K562 (cell line): ENCODE measurements around the gene ABHD16A. TPM values are rescaled to one million over a fixed set of nuclear protein-coding genes. Genes with fewer than 3 reads are reported as not detected.

Experiments used
- C11orf30 ChIP-seq: fragments of 450-650 bp; IDR thresholded peaks from 2 replicates; pipeline ENCODE4 v1.6.1; 2016; ENCODE audit warnings: low read depth, mild to moderate bottlenecking
- CCNT2 ChIP-seq: IDR thresholded peaks from 2 replicates; pipeline ENCODE4 v1.6.1; 2011; ENCODE audit warnings: borderline replicate concordance, low read depth, mild to moderate bottlenecking, moderate library complexity, mixed read lengths, low read length; ENCODE audit not compliant: insufficient read length; ENCODE audit errors: extremely low read depth
- CREM ChIP-seq: IDR thresholded peaks from 2 replicates; pipeline ENCODE4 v1.6.1; 2014; ENCODE audit warnings: antibody characterized with exemption, low read depth
- ETS2 ChIP-seq: IDR thresholded peaks from 2 replicates; pipeline ENCODE4 v1.6.1; 2016; ENCODE audit warnings: borderline replicate concordance, missing genetic modification characterization, mild to moderate bottlenecking, moderate library complexity, missing compliant biosample characterization; ENCODE audit not compliant: poor library complexity, severe bottlenecking
- FOXP1 ChIP-seq: sonication (generic); formaldehyde crosslinking; IDR thresholded peaks from 2 replicates; pipeline ENCODE4 v1.8.0; 2022; ENCODE audit warnings: mild to moderate bottlenecking, missing genetic modification reagents
- GATAD2A ChIP-seq: fragments of 450-650 bp; IDR thresholded peaks from 2 replicates; pipeline ENCODE4 v1.6.1; 2017
- GATAD2B ChIP-seq: fragments of 450-650 bp; IDR thresholded peaks from 2 replicates; pipeline ENCODE4 v1.6.1; 2017; ENCODE audit warnings: mild to moderate bottlenecking, borderline replicate concordance
- GTF2B ChIP-seq: IDR thresholded peaks from 2 replicates; pipeline ENCODE4 v1.6.1; 2011; ENCODE audit not compliant: insufficient read length; ENCODE audit errors: extremely low read depth
- KAT8 ChIP-seq: fragments of 450-650 bp; IDR thresholded peaks from 2 replicates; pipeline ENCODE4 v1.6.1; 2016; ENCODE audit warnings: low read depth, mild to moderate bottlenecking
- KDM5B ChIP-seq: fragments of 200-600 bp; sonication (generic); IDR thresholded peaks from 2 replicates; pipeline ENCODE4 v1.6.1; 2012; ENCODE audit warnings: low read depth, mild to moderate bottlenecking, moderate library complexity, low read length, control low read depth, inconsistent platforms; ENCODE audit not compliant: insufficient replicate concordance
- NCOA6 ChIP-seq: fragments of 450-650 bp; IDR thresholded peaks from 2 replicates; pipeline ENCODE4 v1.6.1; 2017; ENCODE audit warnings: mild to moderate bottlenecking
- NRF1 ChIP-seq, 2 experiments: fragments of 450-650 bp; IDR thresholded peaks in 1 of 2; conservative IDR thresholded peaks in 1 of 2; 2 replicates each; pipeline ENCODE4 v1.6.1; 2014; ENCODE audit warnings: mild to moderate bottlenecking in 2 of 2
- PHB2 ChIP-seq: fragments of 450-650 bp; IDR thresholded peaks from 2 replicates; pipeline ENCODE4 v1.6.1; 2017; ENCODE audit warnings: low read depth
- RBBP5 ChIP-seq: fragments of 200-600 bp; sonication (generic); IDR thresholded peaks from 2 replicates; pipeline ENCODE4 v1.6.1; 2012; ENCODE audit warnings: borderline replicate concordance, mild to moderate bottlenecking, low read length, control low read depth, inconsistent platforms; ENCODE audit not compliant: insufficient read depth, poor library complexity, severe bottlenecking
- SIN3A ChIP-seq, 2 experiments: fragments of 150-350 bp in 1 of 2; IDR thresholded peaks; 2 replicates each; pipeline ENCODE4 v1.6.1; 2011 to 2016; ENCODE audit warnings: borderline replicate concordance in 2 of 2, low read depth in 2 of 2, low read length in 2 of 2, mild to moderate bottlenecking in 2 of 2, moderate library complexity in 2 of 2; ENCODE audit not compliant: control insufficient read depth in 1 of 2
- SIN3B ChIP-seq: fragments of 450-650 bp; IDR thresholded peaks from 2 replicates; pipeline ENCODE4 v1.6.1; 2017; ENCODE audit warnings: low read depth, mild to moderate bottlenecking, moderate library complexity
- STAT5A ChIP-seq: IDR thresholded peaks from 2 replicates; pipeline ENCODE4 v1.6.1; 2012; ENCODE audit warnings: low read length, inconsistent platforms, borderline replicate concordance
- TAF9B ChIP-seq: fragments of 450-650 bp; IDR thresholded peaks from 2 replicates; pipeline ENCODE4 v1.6.1; 2018; ENCODE audit warnings: mild to moderate bottlenecking; ENCODE audit not compliant: partially characterized antibody
- WHSC1 ChIP-seq: IDR thresholded peaks from one replicate; pipeline ENCODE4 v1.6.1; 2012; ENCODE audit warnings: low read length, control low read depth, inconsistent platforms
- ZFP30 ChIP-seq: fragments of 250-450 bp; sonication (Bioruptor Pico); IDR thresholded peaks from 2 replicates; pipeline ENCODE4 v1.8.0; 2022; ENCODE audit warnings: moderate library complexity, mild to moderate bottlenecking, inconsistent platforms, borderline replicate concordance
- ZNF121 ChIP-seq: sonication (generic); formaldehyde crosslinking; conservative IDR thresholded peaks from 2 replicates; pipeline ENCODE4 v1.8.0; 2022; ENCODE audit warnings: missing genetic modification reagents
- ZNF232 ChIP-seq: sonication (generic); formaldehyde crosslinking; IDR thresholded peaks from 2 replicates; pipeline ENCODE4 v1.8.0; 2022; ENCODE audit warnings: mild to moderate bottlenecking, missing genetic modification reagents
- ZNF384 ChIP-seq: IDR thresholded peaks from 2 replicates; pipeline ENCODE4 v1.6.1; 2012; ENCODE audit warnings: low read depth, low read length, improper control_type of control experiment
- ZNF695 ChIP-seq: fragments of 450-650 bp; formaldehyde crosslinking; IDR thresholded peaks from 2 replicates; pipeline ENCODE4 v1.4.0; 2020; ENCODE audit warnings: mild to moderate bottlenecking, moderate library complexity
- polyA plus RNA-seq, 8 experiments: library from polyadenylated mRNA; depleted of rRNA in 4 of 8; stranded (reverse) in 5 of 8; unstranded in 3 of 8; fragments of >200 nt; fragmentation: Nextera tagmentation in 2 of 8; fragmentation: Illumina TruSeq in 1 of 8; extraction: Ambion mirVana in 2 of 8; extraction: Trizol in 1 of 8; gene quantifications; 2 replicates each; pipeline versions ENCODE4 v1.2.1 to v1.2.3, GENCODE V29; 2011 to 2014; ENCODE audit warnings: inconsistent platforms in 1 of 8, missing spikeins in 1 of 8
- total RNA-seq, 7 experiments: library from RNA; depleted of rRNA in 6 of 7; stranded (reverse); fragments of >200 nt in 6 of 7; fragmentation: Illumina TruSeq in 2 of 7; extraction: Trizol in 2 of 7; gene quantifications; 2 replicates each; pipeline versions ENCODE4 v1.2.1 to v1.2.3, GENCODE V29; 2011 to 2021; ENCODE audit warnings: low replicate concordance in 1 of 7
- TF ChIP-seq, protein P1 (sequence below): sonication (generic); formaldehyde crosslinking; IDR thresholded peaks from 2 replicates; pipeline ENCODE4 v1.8.0; 2022; ENCODE audit warnings: mild to moderate bottlenecking, missing genetic modification reagents
- TF ChIP-seq, protein P2 (sequence below): fragments of 250-450 bp; sonication (Bioruptor Pico); IDR thresholded peaks from 2 replicates; pipeline ENCODE4 v1.5.0; 2021

The ABHD16A gene
- total and polyA plus RNA-seq, 9 of the 15 experiments (the other 6 are each of a cell fraction or from before 2014, with no cell fraction given), result 25.8 to 120 (median 81.6) TPM

DNA sequence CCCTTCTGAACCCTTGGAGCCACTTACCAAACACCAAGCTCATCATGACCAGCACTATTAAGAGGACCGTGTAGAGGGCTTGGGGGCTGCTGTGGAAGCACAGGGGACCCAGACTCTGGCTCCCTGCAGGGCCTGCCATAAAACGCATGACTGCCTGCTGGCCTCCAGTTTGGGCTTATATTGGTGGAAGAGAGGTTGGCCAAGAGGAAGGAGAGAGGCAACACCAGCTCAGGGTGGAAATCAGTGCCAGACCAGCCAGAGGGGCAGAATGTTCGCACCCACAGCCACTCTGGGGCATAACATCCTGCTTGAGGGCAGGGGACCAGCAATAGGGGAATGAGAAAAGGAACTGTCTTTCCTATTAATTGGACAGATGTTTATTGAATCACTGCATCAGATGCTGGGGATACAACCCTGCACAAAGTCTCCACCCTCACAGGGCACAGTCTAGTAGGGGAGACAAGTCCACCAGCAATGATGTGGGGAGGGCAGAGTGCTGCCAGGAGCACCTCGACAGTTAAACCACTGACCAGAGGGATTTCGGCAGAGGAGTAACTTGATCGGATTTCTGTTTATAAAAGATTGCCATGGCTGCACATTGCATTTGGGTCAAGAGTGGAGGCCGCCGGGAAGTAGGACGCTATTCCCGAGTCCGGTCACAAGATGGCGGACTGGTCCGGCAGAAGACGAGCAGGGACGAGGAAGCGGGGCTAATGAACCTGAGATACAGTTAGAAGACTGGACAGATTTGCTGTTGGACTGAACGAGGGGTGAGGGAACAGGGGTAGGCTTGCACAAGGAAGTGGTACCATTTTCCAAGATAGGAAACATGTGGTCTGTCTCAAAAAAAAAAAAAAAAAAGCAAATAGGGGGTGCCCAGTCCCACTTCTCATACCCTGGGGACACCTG is 22.6 kb downstream of the ABHD16A start, which contains the start of gene LY6G5C (continued):
- no peak for TF ChIP-seq ZNF121 (CRISPR knock-in tag)
- no peak for TF ChIP-seq ZNF695 (CRISPR knock-in tag)
- TF ChIP-seq TAF9B, result no peak
- no peak for TF ChIP-seq ETS2
- no peak for TF ChIP-seq STAT5A
- no peak for TF ChIP-seq C11orf30
- no peak for TF ChIP-seq GATAD2A
- TF ChIP-seq GTF2B, result no peak
- TF ChIP-seq, protein P1, sequence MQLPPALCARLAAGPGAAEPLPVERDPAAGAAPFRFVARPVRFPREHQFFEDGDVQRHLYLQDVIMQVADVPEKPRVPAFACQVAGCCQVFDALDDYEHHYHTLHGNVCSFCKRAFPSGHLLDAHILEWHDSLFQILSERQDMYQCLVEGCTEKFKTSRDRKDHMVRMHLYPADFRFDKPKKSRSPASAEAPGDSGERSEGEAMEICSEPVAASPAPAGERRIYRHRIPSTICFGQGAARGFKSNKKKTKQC (CRISPR knock-in tag), result no peak; the same call in 1 of the 2 replicates
- TF ChIP-seq PHB2, result no peak
- no peak for TF ChIP-seq KDM5B
- TF ChIP-seq ZFP30 (CRISPR knock-in tag), result no peak
- TF ChIP-seq SIN3A (IDR thresholded peaks at IDR 0.05; ENCODE audit: borderline replicate concordance in 2 of 2, control insufficient read depth in 1 of 2, low read depth in 2 of 2, low read length in 2 of 2), result no peak
- no peak for TF ChIP-seq FOXP1
- TF ChIP-seq, protein P2, sequence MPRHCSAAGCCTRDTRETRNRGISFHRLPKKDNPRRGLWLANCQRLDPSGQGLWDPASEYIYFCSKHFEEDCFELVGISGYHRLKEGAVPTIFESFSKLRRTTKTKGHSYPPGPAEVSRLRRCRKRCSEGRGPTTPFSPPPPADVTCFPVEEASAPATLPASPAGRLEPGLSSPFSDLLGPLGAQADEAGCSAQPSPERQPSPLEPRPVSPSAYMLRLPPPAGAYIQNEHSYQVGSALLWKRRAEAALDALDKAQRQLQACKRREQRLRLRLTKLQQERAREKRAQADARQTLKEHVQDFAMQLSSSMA, result no peak
- TF ChIP-seq KAT8, result no peak
- TF ChIP-seq RBBP5, result no peak
- TF ChIP-seq GATAD2B, result no peak
- TF ChIP-seq CREM, result peak; percentile 74
- no peak for TF ChIP-seq SIN3B
- TF ChIP-seq CCNT2, result no peak
- TF ChIP-seq ZNF232 (CRISPR knock-in tag), result no peak
- no peak for TF ChIP-seq NCOA6
- no peak for TF ChIP-seq NRF1 (conservative IDR thresholded peaks at IDR 0.05 in 1 of 2, IDR thresholded peaks at IDR 0.05 in 1 of 2)
- no peak for TF ChIP-seq WHSC1
- peak; percentile 71; the same call in 1 of the 2 replicates for TF ChIP-seq ZNF384
